HepG2 (cell line): Measurements from ENCODE around the gene SLC26A4.

Experiments used
- CC2D1A ChIP-seq: sonication (generic); formaldehyde crosslinking; IDR thresholded peaks from 2 replicates; pipeline ENCODE4 v1.8.1; 2023; ENCODE audit warnings: mild to moderate bottlenecking, missing genetic modification reagents
- CTCF ChIP-seq: sonication (generic); formaldehyde crosslinking; IDR thresholded peaks from 2 replicates; pipeline ENCODE4 v1.5.0; 2020; ENCODE audit warnings: mild to moderate bottlenecking, missing genetic modification reagents, moderate library complexity
- EZH2 ChIP-seq: conservative IDR thresholded peaks from 2 replicates; pipeline ENCODE4 v1.6.1; 2012; ENCODE audit warnings: mild to moderate bottlenecking, low read depth, low read length, moderate library complexity
- JUND ChIP-seq: sonication (generic); formaldehyde crosslinking; IDR thresholded peaks from 2 replicates; pipeline ENCODE4 v1.8.0; 2022; ENCODE audit warnings: mild to moderate bottlenecking, missing genetic modification reagents
- MNT ChIP-seq: fragments of 450-650 bp; IDR thresholded peaks from 2 replicates; pipeline ENCODE4 v1.6.1; 2016
- POLR2AphosphoS5 ChIP-seq: IDR thresholded peaks from 2 replicates; pipeline ENCODE4 v1.6.1; 2012; ENCODE audit warnings: low read depth, low read length
- YY1 ChIP-seq: IDR thresholded peaks from 2 replicates; pipeline ENCODE4 v1.6.1; 2011; ENCODE audit warnings: low read length, low read depth, moderate library complexity, mild to moderate bottlenecking; ENCODE audit not compliant: insufficient read depth, insufficient replicate concordance
- ZFP62 ChIP-seq: sonication (generic); formaldehyde crosslinking; IDR thresholded peaks from 2 replicates; pipeline ENCODE4 v1.4.0; 2020; ENCODE audit warnings: missing genetic modification reagents
- ZNF274 ChIP-seq: sonication (generic); formaldehyde crosslinking; IDR thresholded peaks from 2 replicates; pipeline ENCODE4 v1.5.1; 2020; ENCODE audit warnings: mild to moderate bottlenecking, missing genetic modification reagents

- TF ChIP-seq YY1 (no peak), ZFP62 (CRISPR knock-in tag) (no peak), JUND (CRISPR knock-in tag) (no peak), MNT (no peak), CC2D1A (CRISPR knock-in tag) (no peak), ZNF274 (CRISPR knock-in tag) (no peak), EZH2 (no peak), POLR2AphosphoS5 (no peak), CTCF (CRISPR knock-in tag) (no peak)
Measured at GRCh38 chr7:107715531-107715930, 54.9 kb downstream of the SLC26A4 start.
